ENCODE results near the gene GLS. TPM values are rescaled to one million over a fixed set of nuclear protein-coding genes. Genes with fewer than 3 reads are reported as not detected.

GLS gene
- total RNA-seq, 1 donor from 2014 or later = 180 TPM

DNA sequence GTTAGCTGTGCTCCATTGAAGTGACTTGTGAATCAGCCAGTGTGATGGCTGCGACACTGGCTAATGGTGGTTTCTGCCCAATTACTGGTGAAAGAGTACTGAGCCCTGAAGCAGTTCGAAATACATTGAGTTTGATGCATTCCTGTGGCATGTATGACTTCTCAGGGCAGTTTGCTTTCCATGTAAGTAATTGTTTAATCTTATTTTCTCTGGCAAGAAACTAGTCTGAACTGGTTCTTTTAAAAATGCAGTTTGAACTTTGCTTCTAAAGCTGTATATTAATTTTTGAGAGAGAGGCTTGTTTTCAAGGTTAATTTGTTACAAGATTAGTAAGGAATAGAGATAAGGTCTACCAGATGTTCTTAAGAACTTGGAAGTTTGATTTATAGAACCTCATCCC, 46.7 kb downstream of the GLS start:
- Histone ChIP-seq H3K27ac (no peak overlapping the region), H3K36me3 (peaks cover 96% of the 10 kb centered on the region), H3K4me3 (no peak overlapping the region), H3K9me3 (no peaks in the 10 kb centered on the region), H3K27me3 (ENCODE audit: low read depth) (no peaks in the 10 kb centered on the region), H3K4me1 (no peaks in the 10 kb centered on the region)
- TF ChIP-seq, protein P1, sequence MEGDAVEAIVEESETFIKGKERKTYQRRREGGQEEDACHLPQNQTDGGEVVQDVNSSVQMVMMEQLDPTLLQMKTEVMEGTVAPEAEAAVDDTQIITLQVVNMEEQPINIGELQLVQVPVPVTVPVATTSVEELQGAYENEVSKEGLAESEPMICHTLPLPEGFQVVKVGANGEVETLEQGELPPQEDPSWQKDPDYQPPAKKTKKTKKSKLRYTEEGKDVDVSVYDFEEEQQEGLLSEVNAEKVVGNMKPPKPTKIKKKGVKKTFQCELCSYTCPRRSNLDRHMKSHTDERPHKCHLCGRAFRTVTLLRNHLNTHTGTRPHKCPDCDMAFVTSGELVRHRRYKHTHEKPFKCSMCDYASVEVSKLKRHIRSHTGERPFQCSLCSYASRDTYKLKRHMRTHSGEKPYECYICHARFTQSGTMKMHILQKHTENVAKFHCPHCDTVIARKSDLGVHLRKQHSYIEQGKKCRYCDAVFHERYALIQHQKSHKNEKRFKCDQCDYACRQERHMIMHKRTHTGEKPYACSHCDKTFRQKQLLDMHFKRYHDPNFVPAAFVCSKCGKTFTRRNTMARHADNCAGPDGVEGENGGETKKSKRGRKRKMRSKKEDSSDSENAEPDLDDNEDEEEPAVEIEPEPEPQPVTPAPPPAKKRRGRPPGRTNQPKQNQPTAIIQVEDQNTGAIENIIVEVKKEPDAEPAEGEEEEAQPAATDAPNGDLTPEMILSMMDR (IDR thresholded peaks at IDR 0.05) = no peak
- no peak for DNase-seq
- intact Hi-C loops (cut with DNase I) = no loop called here
- ATAC-seq = no peak

DNA sequence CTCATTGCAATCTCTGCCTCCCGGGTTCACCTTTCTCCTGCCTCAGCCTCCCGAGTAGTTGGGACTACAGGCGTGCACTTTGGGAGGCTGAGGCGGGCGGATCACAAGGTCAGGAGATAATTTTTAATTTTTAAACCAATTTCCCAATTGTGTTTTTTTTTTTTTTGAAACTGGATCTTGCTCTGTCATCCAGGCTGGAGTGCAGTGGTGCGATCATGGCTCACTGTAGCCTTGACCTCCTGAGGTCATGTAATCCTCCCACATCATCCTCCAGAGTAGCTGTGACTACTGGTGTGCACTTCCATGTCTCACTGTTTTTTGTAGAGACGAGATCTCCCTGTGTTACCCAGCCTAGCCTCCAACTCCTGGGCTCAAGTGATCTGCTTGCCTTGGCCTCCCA, 49.3 kb downstream of the GLS start:
- no peaks in the 10 kb centered on the region for H3K4me1 ChIP-seq
- no peaks in the 10 kb centered on the region for H3K9me3 ChIP-seq
- DNase-seq = no peak
- TF ChIP-seq, protein P1 (IDR thresholded peaks at IDR 0.05) = no peak
- intact Hi-C loops (cut with DNase I) = no loop called here
- H3K4me3 ChIP-seq = no peak overlapping the region
- no peak overlapping the region for H3K27ac ChIP-seq
- H3K27me3 ChIP-seq (ENCODE audit: low read depth) = no peaks in the 10 kb centered on the region
- no peak for ATAC-seq
- peaks cover 82% of the 10 kb centered on the region for H3K36me3 ChIP-seq

DNA sequence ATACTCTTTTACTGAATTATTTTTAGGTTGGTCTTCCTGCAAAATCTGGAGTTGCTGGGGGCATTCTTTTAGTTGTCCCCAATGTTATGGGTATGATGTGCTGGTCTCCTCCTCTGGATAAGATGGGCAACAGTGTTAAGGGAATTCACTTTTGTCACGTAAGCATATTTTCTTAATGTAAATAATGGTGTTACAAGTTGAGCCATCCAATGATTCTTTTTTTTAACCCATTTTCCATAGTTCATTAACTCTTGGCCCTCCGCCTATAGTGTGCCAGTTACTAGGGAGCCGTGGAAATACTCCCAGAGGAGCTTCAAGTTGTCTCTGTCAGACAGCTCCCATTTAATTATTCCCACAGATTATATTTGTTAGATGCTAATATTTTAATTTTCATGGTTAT, 49.8 kb downstream of the GLS start:
- no peaks in the 10 kb centered on the region for H3K9me3 ChIP-seq
- no peak overlapping the region for H3K27ac ChIP-seq
- no peak for ATAC-seq
- H3K27me3 ChIP-seq (ENCODE audit: low read depth) = no peaks in the 10 kb centered on the region
- DNase-seq = no peak
- intact Hi-C loops (cut with DNase I) = no loop called here
- no peak overlapping the region for H3K4me3 ChIP-seq
- H3K36me3 ChIP-seq = peaks cover 77% of the 10 kb centered on the region
- TF ChIP-seq, protein P1 (IDR thresholded peaks at IDR 0.05) = no peak
- no peaks in the 10 kb centered on the region for H3K4me1 ChIP-seq

DNA sequence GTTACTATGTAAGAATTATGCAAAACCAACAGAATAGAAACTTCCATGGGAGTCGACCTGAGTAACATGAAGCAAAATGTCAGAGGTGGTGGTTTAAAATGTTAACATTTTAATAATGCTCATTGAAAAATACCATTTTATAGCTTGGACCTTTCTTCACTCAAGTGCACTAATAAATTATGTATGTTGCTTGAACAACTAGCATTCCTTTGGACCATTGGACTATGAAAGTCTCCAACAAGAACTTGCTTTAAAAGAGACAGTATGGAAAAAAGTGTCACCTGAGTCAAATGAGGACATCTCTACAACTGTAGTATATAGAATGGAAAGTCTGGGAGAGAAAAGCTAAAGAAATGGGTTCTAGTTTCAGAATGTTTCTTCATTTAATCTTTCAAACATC, 51.9 kb downstream of the GLS start:
- intact Hi-C loops (cut with DNase I) = no loop called here

DNA sequence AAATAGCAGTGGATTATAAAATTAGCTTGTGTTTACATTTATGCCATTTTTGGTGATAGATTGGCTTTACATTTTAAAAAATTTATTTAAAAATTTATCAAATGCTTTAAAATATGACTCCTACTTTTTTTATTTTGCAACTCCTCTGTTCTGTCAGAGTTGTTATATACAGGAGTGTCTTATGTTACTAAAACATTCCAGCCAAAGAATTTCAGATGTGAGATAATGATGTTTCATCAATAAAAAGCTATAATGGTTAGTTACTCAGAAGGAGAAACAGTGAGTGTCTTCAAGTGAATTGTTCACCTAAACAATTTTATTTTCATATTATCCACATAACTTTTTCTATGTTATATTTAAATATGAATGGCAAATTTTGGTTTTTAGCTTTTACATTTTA, 52.7 kb downstream of the GLS start:
- intact Hi-C loops (cut with DNase I) = no loop called here
- Histone ChIP-seq H3K27me3 (ENCODE audit: low read depth) (no peaks in the 10 kb centered on the region), H3K27ac (no peak overlapping the region), H3K4me1 (peaks cover 3% of the 10 kb centered on the region), H3K4me3 (no peak overlapping the region), H3K9me3 (no peaks in the 10 kb centered on the region), H3K36me3 (peaks cover 48% of the 10 kb centered on the region)
- TF ChIP-seq, protein P1 (IDR thresholded peaks at IDR 0.05) = no peak
- DNase-seq (no peak), ATAC-seq (no peak)

More for the DNA sequence above, 51.9 kb downstream of the GLS start:
- TF ChIP-seq, protein P1 (IDR thresholded peaks at IDR 0.05) = no peak
- Histone ChIP-seq H3K36me3 (peaks cover 56% of the 10 kb centered on the region), H3K9me3 (no peaks in the 10 kb centered on the region), H3K27ac (no peak overlapping the region), H3K4me1 (no peaks in the 10 kb centered on the region), H3K27me3 (ENCODE audit: low read depth) (no peaks in the 10 kb centered on the region), H3K4me3 (no peak overlapping the region)
- no peak for DNase-seq
- ATAC-seq = no peak

DNA sequence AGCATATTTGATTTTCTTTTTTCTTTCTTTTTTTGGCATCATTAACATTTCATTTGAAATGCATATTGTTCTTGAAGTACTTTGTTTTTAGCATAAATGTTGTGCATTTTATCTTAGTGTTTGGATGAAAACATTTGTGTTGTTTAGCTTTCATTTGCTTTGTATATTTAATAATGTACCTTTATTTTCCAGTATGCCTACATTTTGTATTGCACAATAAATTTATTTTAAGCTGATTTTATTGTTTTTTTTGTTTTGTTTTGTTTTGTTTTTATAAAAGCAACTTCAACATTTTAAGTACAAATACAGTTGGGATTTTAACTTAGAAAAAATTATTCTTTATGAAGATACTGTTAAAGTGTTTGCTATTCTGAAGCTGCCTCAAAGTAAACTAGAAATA, 54.4 kb downstream of the GLS start:
- Histone ChIP-seq H3K9me3 (no peaks in the 10 kb centered on the region), H3K4me3 (no peak overlapping the region), H3K36me3 (peaks cover 33% of the 10 kb centered on the region), H3K27me3 (ENCODE audit: low read depth) (no peaks in the 10 kb centered on the region), H3K4me1 (peaks cover 18% of the 10 kb centered on the region), H3K27ac (no peak overlapping the region)
- intact Hi-C loops (cut with DNase I) = no loop called here
- TF ChIP-seq, protein P1 (IDR thresholded peaks at IDR 0.05) = no peak
- DNase-seq = no peak
- ATAC-seq = no peak
